ENCODE measurements around the gene TMPRSS2. TPM values are rescaled to one million over a fixed set of nuclear protein-coding genes. Genes with fewer than 3 reads are reported as not detected.

The TMPRSS2 gene
- total RNA-seq, 1 donor from 2014 or later = 83.6 TPM

GRCh38 chr21:41481191-41481590 is 26.8 kb downstream of the TMPRSS2 start:
- intact Hi-C loops (cut with DNase I) = no loop called here
- H3K9me3 ChIP-seq = no peaks in the 10 kb centered on the region
- H3K27me3 ChIP-seq = no peaks in the 10 kb centered on the region
- no peak for DNase-seq
- no peak for TF ChIP-seq CTCF (IDR thresholded peaks at IDR 0.05)
- no peak for ATAC-seq
- H3K4me1 ChIP-seq = peaks cover 21% of the 10 kb centered on the region
- H3K27ac ChIP-seq = no peak overlapping the region
- H3K4me3 ChIP-seq = no peak overlapping the region
- no peaks in the 10 kb centered on the region for H3K36me3 ChIP-seq

- peaks cover 21% of the 10 kb centered on the region for H3K4me1 ChIP-seq
- H3K4me3 ChIP-seq = no peak overlapping the region
- DNase-seq (peak; percentile 76), ATAC-seq (peak; percentile 37)
- no peaks in the 10 kb centered on the region for H3K9me3 ChIP-seq
- no peaks in the 10 kb centered on the region for H3K36me3 ChIP-seq
- no peak for TF ChIP-seq CTCF (IDR thresholded peaks at IDR 0.05)
- H3K27me3 ChIP-seq = no peaks in the 10 kb centered on the region
- peak overlapping the region; percentile 71 for H3K27ac ChIP-seq
- intact Hi-C loops (cut with DNase I) = no loop called here
Measured at GRCh38 chr21:41480086-41480690, 27.8 kb downstream of the TMPRSS2 start.

- DNase-seq = no peak
- H3K27ac ChIP-seq = peak overlapping the region; percentile 71
- H3K4me3 ChIP-seq = no peak overlapping the region
- H3K36me3 ChIP-seq = no peaks in the 10 kb centered on the region
- intact Hi-C loops (cut with DNase I) = no loop called here
- H3K4me1 ChIP-seq = peaks cover 21% of the 10 kb centered on the region
- ATAC-seq = no peak
- H3K9me3 ChIP-seq = no peaks in the 10 kb centered on the region
- TF ChIP-seq CTCF (IDR thresholded peaks at IDR 0.05) = no peak
- H3K27me3 ChIP-seq = no peaks in the 10 kb centered on the region
Measured at GRCh38 chr21:41479686-41480085, 28.3 kb downstream of the TMPRSS2 start.

DNA sequence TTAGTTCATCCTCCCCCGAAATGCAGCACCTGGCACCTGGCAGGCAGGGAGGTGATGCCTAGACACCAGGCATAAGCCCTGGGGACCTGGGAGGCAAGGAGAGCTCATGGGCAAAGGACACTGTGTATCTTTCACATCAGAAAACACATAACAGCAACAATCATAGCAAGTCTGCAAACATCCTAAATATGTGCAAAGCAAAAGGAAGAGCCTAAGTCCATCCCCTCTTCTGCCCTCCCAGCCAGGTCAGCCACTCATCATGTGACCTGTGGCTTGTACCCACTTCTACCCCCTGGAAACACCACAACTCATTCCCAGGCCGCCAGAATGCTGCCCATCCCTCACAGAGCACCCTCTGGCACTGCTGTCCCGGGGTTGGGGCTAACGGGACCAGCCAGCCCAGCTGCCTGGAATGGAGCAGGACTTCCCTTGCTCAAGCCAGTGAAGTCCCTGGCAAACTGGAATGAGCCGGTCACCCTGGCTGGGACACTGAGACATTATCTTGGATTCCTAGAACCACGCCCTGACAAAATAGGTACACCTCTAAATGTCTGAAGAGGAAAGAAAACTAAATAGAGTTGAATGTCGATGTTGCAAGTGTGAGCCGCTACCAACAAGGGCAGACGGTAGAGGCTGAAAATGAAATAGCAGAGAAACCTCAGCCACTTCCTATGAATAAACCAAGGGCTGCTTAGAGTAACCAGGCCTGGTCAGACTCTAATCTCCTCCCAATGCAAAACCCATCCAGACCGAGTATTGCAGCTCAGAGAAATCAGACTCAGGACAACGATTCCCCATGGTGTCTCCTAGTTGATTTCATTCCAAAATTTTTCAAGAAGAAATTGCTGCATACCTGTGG is 29.4 kb downstream of the TMPRSS2 start:
- Histone ChIP-seq H3K36me3 (no peaks in the 10 kb centered on the region), H3K27me3 (no peaks in the 10 kb centered on the region), H3K27ac (peak overlapping the region; percentile 71), H3K9me3 (no peaks in the 10 kb centered on the region), H3K4me3 (no peak overlapping the region), H3K4me1 (peaks cover 21% of the 10 kb centered on the region)
- intact Hi-C loops (cut with DNase I) = no loop called here
- peak; percentile 80 for DNase-seq
- peak; percentile 89 for ATAC-seq
- TF ChIP-seq CTCF (IDR thresholded peaks at IDR 0.05) = no peak

- Histone ChIP-seq H3K36me3 (no peaks in the 10 kb centered on the region), H3K27me3 (peaks cover 7% of the 10 kb centered on the region), H3K27ac (no peak overlapping the region), H3K4me1 (peaks cover 21% of the 10 kb centered on the region), H3K4me3 (no peak overlapping the region), H3K9me3 (no peaks in the 10 kb centered on the region)
- TF ChIP-seq CTCF (IDR thresholded peaks at IDR 0.05) = no peak
- peak; percentile 11 for ATAC-seq
- intact Hi-C loops (cut with DNase I) = no loop called here
- peak; percentile 67 for DNase-seq
Measured at GRCh38 chr21:41477641-41478318, 30.2 kb downstream of the TMPRSS2 start.
